Esophagus squamous epithelium (tissue), 4 donors: ENCODE results near the gene RFTN1.

Experiments used
- POLR2A ChIP-seq, 4 donors: fragments of 450-650 bp; IDR thresholded peaks; one replicate each; pipeline ENCODE4 v1.6.1; 2017; ENCODE audit warnings: antibody characterized with exemption in 4 of 4, mild to moderate bottlenecking in 4 of 4, moderate library complexity in 3 of 4
- TF ChIP-seq, protein P1 (sequence below), 6 experiments: fragments of 450-650 bp in 4 of 6; fragments of 200-600 bp in 2 of 6; sonication (generic) in 2 of 6; IDR thresholded peaks; one replicate each; pipeline ENCODE4 v1.5.1; 2016 to 2019; ENCODE audit warnings: antibody characterized with exemption in 6 of 6, mild to moderate bottlenecking in 4 of 6, moderate library complexity in 4 of 6

DNA sequence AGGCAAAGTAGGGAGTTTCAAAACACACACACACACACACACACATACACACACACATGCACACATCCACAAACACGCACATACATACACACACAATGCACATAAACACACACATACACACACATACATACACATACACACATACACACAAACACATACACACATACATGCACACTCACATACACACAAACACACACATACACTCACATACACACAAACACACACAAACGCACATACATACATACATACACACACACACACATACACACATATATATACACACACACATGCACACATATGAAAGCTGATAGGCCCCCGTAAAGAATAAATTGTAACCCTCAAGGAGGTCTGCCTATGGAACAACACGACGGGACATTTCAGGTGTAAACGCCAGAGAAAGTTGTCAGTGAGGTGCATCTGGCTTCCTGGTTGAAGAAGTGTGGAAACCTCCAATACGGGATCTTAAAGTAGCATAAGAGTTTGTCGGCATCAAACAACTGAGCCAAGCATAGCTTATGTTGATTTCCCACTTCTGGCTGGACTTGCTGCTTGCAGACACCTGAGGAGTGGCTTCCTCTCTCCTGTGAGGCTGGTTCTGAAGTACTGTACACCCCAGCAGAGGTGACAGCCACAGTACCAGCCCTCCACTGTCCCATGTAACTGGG is 5.8 kb downstream of the RFTN1 start:
- TF ChIP-seq, protein P1, sequence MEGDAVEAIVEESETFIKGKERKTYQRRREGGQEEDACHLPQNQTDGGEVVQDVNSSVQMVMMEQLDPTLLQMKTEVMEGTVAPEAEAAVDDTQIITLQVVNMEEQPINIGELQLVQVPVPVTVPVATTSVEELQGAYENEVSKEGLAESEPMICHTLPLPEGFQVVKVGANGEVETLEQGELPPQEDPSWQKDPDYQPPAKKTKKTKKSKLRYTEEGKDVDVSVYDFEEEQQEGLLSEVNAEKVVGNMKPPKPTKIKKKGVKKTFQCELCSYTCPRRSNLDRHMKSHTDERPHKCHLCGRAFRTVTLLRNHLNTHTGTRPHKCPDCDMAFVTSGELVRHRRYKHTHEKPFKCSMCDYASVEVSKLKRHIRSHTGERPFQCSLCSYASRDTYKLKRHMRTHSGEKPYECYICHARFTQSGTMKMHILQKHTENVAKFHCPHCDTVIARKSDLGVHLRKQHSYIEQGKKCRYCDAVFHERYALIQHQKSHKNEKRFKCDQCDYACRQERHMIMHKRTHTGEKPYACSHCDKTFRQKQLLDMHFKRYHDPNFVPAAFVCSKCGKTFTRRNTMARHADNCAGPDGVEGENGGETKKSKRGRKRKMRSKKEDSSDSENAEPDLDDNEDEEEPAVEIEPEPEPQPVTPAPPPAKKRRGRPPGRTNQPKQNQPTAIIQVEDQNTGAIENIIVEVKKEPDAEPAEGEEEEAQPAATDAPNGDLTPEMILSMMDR (IDR thresholded peaks at IDR 0.05), result no peak
- no peak for TF ChIP-seq POLR2A (IDR thresholded peaks at IDR 0.05)
